Ascending aorta (tissue), 2 donors: ENCODE measurements around the gene ABCC1. TPM values are rescaled to one million over a fixed set of nuclear protein-coding genes. Genes with fewer than 3 reads are reported as not detected.

Experiments
- DNase-seq, 2 donors: peaks; one replicate each; pipeline ENCODE4 v3.0.0-alpha.2; 2019; ENCODE audit warnings: low spot score in 2 of 2
- H3K27ac ChIP-seq, 2 donors: fragments of 200-600 bp; sonication (generic); one replicate each; pipeline ENCODE4 v1.5.1; 2016 to 2017; ENCODE audit warnings: mild to moderate bottlenecking in 1 of 2
- H3K27me3 ChIP-seq: fragments of 200-600 bp; sonication (generic); one replicate; pipeline ENCODE4 v1.5.1; 2017
- H3K36me3 ChIP-seq, 2 donors: fragments of 200-600 bp; sonication (generic); one replicate each; pipeline ENCODE4 v1.5.1; 2016
- H3K4me1 ChIP-seq, 2 donors: fragments of 200-600 bp; sonication (generic); one replicate each; pipeline ENCODE4 v1.5.1; 2016 to 2017; ENCODE audit warnings: mild to moderate bottlenecking in 1 of 2
- H3K4me3 ChIP-seq, 2 donors: fragments of 200-600 bp; sonication (generic); one replicate each; pipeline ENCODE4 v1.5.1; 2016 to 2017; ENCODE audit warnings: mild to moderate bottlenecking in 1 of 2
- H3K9me3 ChIP-seq, 2 donors: fragments of 200-600 bp; sonication (generic); one replicate each; pipeline ENCODE4 v1.5.1; 2016
- intact Hi-C: fragments of 100-400 bp; cut with DNase I; formaldehyde crosslinking; loops from one replicate; pipeline ENCODE4 v1.15.1; 2023
- total RNA-seq: library from RNA; depleted of rRNA; stranded (reverse); fragments of >200 nt; gene quantifications from one replicate; pipeline ENCODE4 v1.1.0, GENCODE V29; 2016
- TF ChIP-seq, protein P1 (sequence below), 3 experiments: fragments of 200-600 bp in 2 of 3; fragments of 450-650 bp in 1 of 3; sonication (generic) in 2 of 3; IDR thresholded peaks; one replicate each; pipeline ENCODE4 v1.5.1; 2016 to 2019; ENCODE audit warnings: antibody characterized with exemption in 3 of 3, mild to moderate bottlenecking in 1 of 3, moderate library complexity in 1 of 3

ABCC1 gene
- total RNA-seq, 1 donor from 2014 or later: 144 TPM

DNA sequence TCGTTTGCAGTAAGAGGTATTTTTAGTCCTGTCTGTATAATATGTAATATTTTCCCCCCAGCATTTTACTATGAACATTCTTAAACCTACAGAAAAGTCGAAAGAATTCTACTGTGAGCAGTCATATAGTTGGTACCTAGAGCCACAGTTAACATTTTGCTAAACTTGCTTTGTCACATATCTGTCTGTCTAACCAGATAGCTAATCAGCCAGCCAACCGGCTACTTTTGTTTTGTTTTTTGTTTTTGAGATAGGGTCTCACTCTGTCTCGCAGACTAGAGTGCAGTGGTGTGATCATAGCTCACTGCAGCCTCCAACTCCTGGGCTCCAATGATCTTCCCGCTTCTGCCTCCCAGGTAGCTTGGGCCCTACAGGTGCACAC, 73.3 kb downstream of the ABCC1 start:
- no peaks in the 10 kb centered on the region for H3K9me3 ChIP-seq
- no peak for DNase-seq
- peaks cover 21 to 59% of the 10 kb centered on the region in 2 donors for H3K4me1 ChIP-seq
- intact Hi-C loops: loop anchor here (2.0 to 5.0 kb wide), 4 partner anchors 35 to 165 kb away; partner anchors contain the start of genes CEP20 and MYH11
- H3K4me3 ChIP-seq: no peak overlapping the region
- H3K36me3 ChIP-seq: peaks cover 12 to 26% of the 10 kb centered on the region in 2 donors
- TF ChIP-seq, protein P1, sequence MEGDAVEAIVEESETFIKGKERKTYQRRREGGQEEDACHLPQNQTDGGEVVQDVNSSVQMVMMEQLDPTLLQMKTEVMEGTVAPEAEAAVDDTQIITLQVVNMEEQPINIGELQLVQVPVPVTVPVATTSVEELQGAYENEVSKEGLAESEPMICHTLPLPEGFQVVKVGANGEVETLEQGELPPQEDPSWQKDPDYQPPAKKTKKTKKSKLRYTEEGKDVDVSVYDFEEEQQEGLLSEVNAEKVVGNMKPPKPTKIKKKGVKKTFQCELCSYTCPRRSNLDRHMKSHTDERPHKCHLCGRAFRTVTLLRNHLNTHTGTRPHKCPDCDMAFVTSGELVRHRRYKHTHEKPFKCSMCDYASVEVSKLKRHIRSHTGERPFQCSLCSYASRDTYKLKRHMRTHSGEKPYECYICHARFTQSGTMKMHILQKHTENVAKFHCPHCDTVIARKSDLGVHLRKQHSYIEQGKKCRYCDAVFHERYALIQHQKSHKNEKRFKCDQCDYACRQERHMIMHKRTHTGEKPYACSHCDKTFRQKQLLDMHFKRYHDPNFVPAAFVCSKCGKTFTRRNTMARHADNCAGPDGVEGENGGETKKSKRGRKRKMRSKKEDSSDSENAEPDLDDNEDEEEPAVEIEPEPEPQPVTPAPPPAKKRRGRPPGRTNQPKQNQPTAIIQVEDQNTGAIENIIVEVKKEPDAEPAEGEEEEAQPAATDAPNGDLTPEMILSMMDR (IDR thresholded peaks at IDR 0.05): no peak
- H3K27ac ChIP-seq: peak overlapping the region; percentile 79 to 89
- no peaks in the 10 kb centered on the region for H3K27me3 ChIP-seq

DNA sequence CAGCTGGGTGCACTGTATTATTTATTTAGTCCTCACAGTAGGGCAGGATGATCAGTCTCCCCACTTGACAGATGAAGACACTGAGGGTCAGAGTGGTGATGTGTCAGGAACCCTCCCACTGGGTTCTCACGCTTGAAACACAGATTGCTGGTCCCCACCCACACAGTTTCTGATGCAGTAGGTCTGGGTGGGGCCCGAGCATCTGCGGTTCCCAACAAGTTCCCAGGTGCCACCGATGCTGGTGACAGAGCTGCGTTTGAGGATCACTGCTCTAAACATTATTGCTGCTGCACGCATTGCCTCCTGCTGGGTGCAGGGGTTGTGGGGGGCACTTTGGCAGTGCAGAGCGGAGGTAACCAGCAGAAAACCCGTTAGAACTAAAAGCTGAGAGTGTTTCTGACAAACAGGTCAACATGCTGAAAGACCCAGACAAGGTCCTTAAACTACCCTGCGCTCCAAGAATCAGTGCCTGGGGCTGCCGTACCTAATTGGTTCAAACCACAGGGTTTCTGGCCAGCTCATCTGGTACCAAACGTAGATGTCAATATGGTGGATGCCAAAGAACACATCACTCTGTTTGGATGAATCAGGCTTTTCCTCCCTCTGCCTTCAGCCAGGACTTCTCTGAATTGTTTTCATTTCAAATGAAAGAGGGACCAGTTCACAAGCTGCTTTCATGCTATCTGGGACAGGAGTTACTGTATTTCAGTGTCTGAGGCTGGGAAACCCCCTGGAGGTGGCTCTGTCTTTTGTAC, 76.0 kb downstream of the ABCC1 start:
- intact Hi-C loops: loop anchor here (2.0 kb wide), 1 partner anchor 75 kb away; no protein-coding TSS in a partner anchor
- Histone ChIP-seq H3K27ac (peak overlapping the region; percentile 44 to 62), H3K36me3 (peaks cover 3 to 15% of the 10 kb centered on the region in 2 donors), H3K9me3 (no peaks in the 10 kb centered on the region), H3K4me3 (no peak overlapping the region), H3K27me3 (no peaks in the 10 kb centered on the region), H3K4me1 (peaks cover 18 to 62% of the 10 kb centered on the region in 2 donors)
- TF ChIP-seq, protein P1 (IDR thresholded peaks at IDR 0.05): no peak
- peak in 1 of 2 donors; percentile 86 for DNase-seq

DNA sequence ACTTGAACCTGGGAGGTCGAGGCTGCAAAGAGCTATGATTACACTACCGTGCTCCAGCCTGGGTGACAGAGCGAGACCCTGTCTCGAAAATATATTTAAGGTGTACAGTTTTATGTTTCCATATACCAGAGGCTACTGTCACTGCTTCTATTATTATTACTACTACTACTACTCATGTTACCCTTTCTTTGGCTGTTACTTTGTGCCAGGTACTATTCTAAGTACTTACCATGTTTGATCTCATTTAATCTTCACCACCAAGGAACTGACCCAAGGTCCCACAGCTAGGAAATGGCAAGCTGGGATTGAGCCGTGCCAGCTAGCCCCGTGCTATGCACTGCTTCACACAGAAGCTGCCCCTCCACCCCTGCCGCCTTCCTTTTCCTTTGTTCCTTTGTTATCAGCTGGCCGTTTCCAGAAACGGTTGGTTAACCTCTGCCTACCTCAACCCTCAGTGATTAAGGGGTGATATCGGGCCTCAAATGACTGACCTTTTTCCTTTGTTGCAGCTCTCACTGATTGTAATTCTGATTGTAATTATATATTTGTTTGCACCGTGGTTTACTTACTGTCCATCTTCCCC, 78.4 kb downstream of the ABCC1 start:
- Histone ChIP-seq H3K27me3 (no peaks in the 10 kb centered on the region), H3K4me3 (no peak overlapping the region), H3K9me3 (no peaks in the 10 kb centered on the region), H3K4me1 (peaks cover 12 to 49% of the 10 kb centered on the region in 2 donors), H3K36me3 (peaks cover 10 to 17% of the 10 kb centered on the region in 2 donors), H3K27ac (no peak overlapping the region)
- TF ChIP-seq, protein P1 (IDR thresholded peaks at IDR 0.05): no peak
- intact Hi-C loops: no loop called here
- no peak for DNase-seq

DNA sequence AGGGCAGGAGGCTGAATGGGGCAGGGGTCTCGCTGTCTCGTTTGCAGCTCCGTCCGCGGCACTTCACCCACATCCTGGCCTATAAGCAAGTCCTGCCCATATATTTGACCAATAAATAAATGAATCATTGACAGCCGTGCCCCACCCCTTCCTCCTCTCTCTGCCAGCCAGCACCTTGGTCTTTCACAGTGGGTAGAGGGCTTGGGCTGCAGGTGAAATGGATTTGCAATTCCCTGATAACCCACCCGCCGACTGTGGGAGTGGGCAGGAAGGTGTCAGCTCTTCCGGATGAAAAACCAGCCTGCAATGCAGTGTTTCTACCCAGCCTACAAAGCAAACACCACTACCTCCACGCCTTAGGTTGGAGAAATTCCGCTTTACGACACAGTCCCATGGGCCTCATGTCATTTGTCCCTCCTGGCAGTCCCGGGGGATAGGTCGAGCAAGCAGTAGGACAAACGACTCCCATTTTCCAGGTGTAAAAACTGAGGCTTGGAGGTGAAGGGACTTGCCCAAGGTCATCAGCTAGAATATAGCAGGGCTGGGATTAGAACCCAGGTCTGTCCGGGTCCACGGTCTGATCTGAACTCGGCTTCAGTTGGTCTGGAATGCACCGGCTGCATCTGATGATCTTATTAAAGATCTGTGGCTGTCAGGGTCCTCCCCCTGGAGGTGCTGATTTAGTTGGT, 79.0 kb downstream of the ABCC1 start:
- intact Hi-C loops: no loop called here
- TF ChIP-seq, protein P1 (IDR thresholded peaks at IDR 0.05): no peak
- DNase-seq: no peak
- Histone ChIP-seq H3K27ac (peak overlapping the region in 1 of 2 donors; percentile 3), H3K4me3 (no peak overlapping the region), H3K36me3 (peaks cover 16 to 22% of the 10 kb centered on the region in 2 donors), H3K27me3 (no peaks in the 10 kb centered on the region), H3K9me3 (no peaks in the 10 kb centered on the region), H3K4me1 (peaks cover 7 to 43% of the 10 kb centered on the region in 2 donors)

DNA sequence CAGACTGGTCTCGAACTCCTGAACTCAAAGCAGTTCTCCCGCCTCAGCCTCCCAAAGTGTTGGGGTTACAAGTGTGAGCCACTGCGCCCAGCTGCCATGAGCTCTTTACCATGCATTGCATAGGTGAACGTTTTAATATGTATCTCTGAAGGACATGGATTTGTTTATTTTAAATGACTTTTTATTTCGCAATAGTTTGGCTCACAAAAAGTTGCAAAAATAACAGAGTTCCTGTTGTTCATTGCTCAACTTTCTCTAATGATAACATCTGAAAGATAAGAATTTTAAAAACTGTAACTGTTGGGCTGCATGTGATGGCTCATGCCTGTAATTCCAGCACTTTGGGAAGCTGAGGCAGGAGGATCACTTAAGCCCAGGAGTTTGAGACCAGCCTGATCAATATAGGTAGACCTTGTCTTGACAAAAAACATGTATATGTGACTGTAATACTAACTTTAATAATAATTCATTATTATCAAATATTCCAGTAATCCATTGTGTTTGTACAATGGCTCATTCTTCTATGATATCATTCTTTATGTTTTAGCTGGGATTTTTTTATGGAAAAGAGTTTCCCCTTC, 80.1 kb downstream of the ABCC1 start:
- DNase-seq: no peak
- H3K4me3 ChIP-seq: no peak overlapping the region
- H3K9me3 ChIP-seq: no peaks in the 10 kb centered on the region
- H3K27ac ChIP-seq: peak overlapping the region; percentile 3 to 23
- no peaks in the 10 kb centered on the region for H3K27me3 ChIP-seq
- TF ChIP-seq, protein P1 (IDR thresholded peaks at IDR 0.05): no peak
- peaks cover 7 to 39% of the 10 kb centered on the region in 2 donors for H3K4me1 ChIP-seq
- peaks cover 22 to 31% of the 10 kb centered on the region in 2 donors for H3K36me3 ChIP-seq
- intact Hi-C loops: no loop called here
